Keratinocyte (primary cell): ENCODE results near the gene TNFRSF17.

ENCODE experiments used
- CTCF ChIP-seq, 3 experiments: IDR thresholded peaks in 1 of 3; conservative IDR thresholded peaks in 1 of 3; optimal IDR thresholded peaks in 1 of 3; 2 replicates in 2 of 3; 3 replicates in 1 of 3; pipeline versions ENCODE3 to v1.5.1; 2011; ENCODE audit warnings: low read length in 3 of 3, mild to moderate bottlenecking in 3 of 3, moderate library complexity in 2 of 3, control low read depth in 1 of 3, inconsistent platforms in 1 of 3; ENCODE audit not compliant: insufficient read depth in 2 of 3; ENCODE audit errors: extremely low read depth in 1 of 3
- EZH2 ChIP-seq: IDR thresholded peaks from one replicate; pipeline ENCODE4 v1.6.1; 2012; ENCODE audit warnings: inconsistent platforms, mild to moderate bottlenecking, low read length, moderate library complexity

GRCh38 chr16:11964761-11965551 is at the start of gene TNFRSF17:
- TF ChIP-seq CTCF (optimal IDR thresholded peaks at IDR 0.05 in 1 of 3, IDR thresholded peaks at IDR 0.05 in 1 of 3, conservative IDR thresholded peaks at IDR 0.05 in 1 of 3; ENCODE audit: extremely low read depth in 1 of 3, insufficient read depth in 2 of 3, low read length in 3 of 3) (no peak), EZH2 (no peak)
